ENCODE measurements around the gene COMMD9. TPM values are rescaled to one million over a fixed set of nuclear protein-coding genes. Genes with fewer than 3 reads are reported as not detected.

Gene COMMD9
- total and polyA plus RNA-seq, 2 experiments from 2014 or later = 22.4 to 44.1 TPM

DNA sequence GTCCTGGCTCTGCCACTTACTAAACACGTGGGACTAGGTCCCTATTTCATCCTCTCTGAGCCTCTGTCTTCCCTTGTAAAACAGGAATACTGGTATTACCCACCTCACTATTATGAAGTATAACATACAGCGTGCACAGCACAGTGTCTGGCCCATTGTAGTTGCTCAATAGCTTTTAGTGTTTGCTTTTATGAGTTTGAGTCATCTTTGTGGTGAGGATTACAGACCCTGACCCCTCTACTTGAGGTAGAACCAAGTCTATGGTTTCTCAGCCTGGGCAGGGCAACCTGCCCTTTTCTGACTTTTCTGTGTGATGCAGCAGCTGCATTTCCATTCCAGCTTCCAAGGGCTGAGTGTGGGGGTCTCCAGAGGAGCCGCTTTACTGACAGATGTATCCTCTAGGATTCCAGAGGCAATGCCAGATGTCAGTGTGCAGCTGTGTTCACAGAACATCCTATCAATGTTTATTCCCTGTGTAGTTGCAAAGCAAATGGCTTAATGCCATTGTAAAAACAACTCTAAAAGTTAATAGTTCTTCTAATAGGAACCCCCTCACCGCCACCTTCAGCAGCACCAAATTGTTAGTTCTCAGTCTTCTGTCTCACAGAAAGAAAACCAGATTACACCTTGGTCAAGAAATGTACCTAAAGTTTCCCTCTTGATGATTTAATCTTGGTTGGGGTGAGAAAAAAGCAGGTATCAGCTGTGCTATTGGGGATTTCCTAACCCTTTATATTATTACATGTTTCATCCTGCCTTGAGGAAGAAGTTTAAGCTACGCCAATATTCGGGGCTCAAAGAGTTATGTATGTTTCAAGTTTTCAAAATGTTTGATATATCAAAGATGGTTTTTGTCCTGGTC is 23.6 kb upstream of the COMMD9 start:
- no peaks in the 10 kb centered on the region for H4K20me1 ChIP-seq (replicated peaks; ENCODE audit: insufficient read depth)
- H3K4me1 Mint-ChIP-seq = peaks cover 15% of the 10 kb centered on the region
- H3K36me3 ChIP-seq (ENCODE audit: insufficient read depth) = no peaks in the 10 kb centered on the region
- H3K9me3 Mint-ChIP-seq = no peaks in the 10 kb centered on the region
- TF ChIP-seq ZNF114 (CRISPR knock-in tag; IDR thresholded peaks at IDR 0.05) = no peak
- TF ChIP-seq EZH2phosphoT487 (IDR thresholded peaks at IDR 0.05; ENCODE audit: unreplicated experiment) = no peak
- no peak overlapping the region for H3K27ac Mint-ChIP-seq
- no peak overlapping the region for H3K4me2 ChIP-seq
- ATAC-seq (no peak), DNase-seq (ENCODE audit: low spot score) (no peak)
- no peaks in the 10 kb centered on the region for H3K27me3 ChIP-seq (ENCODE audit: insufficient read depth)
- H3F3A ChIP-seq (replicated peaks; ENCODE audit: low read depth) = no peaks in the 10 kb centered on the region
- peaks cover 2% of the 10 kb centered on the region for H3K27me3 Mint-ChIP-seq (ENCODE audit: insufficient read depth, low read depth, poor library complexity)
- peaks cover 5% of the 10 kb centered on the region for H3K4me1 ChIP-seq (ENCODE audit: insufficient read depth)
- no peaks in the 10 kb centered on the region for H3K79me2 ChIP-seq (replicated peaks; ENCODE audit: insufficient read depth)
- H3K36me3 Mint-ChIP-seq (ENCODE audit: low read depth) = no peaks in the 10 kb centered on the region
- peaks cover 6% of the 10 kb centered on the region; the same call in 1 of the 2 replicates for H3K9me2 ChIP-seq (ENCODE audit: insufficient read depth)
- no peak overlapping the region for H2AFZ ChIP-seq
- H3K27ac ChIP-seq (ENCODE audit: low read depth) = no peak overlapping the region
- no peak overlapping the region for H3K4me3 ChIP-seq
- H3K4me3 Mint-ChIP-seq = no peak overlapping the region

GRCh38 chr11:36311926-36312595 is 22.8 kb upstream of the COMMD9 start:
- H3K27ac ChIP-seq (ENCODE audit: low read depth) = no peak overlapping the region
- H3K4me2 ChIP-seq = no peak overlapping the region
- H3K27me3 Mint-ChIP-seq (ENCODE audit: insufficient read depth, low read depth, poor library complexity) = peaks cover 2% of the 10 kb centered on the region
- H3K27me3 ChIP-seq (ENCODE audit: insufficient read depth) = no peaks in the 10 kb centered on the region
- no peak overlapping the region for H3K27ac Mint-ChIP-seq
- H3K4me1 ChIP-seq (ENCODE audit: insufficient read depth) = peaks cover 5% of the 10 kb centered on the region
- H3K4me1 Mint-ChIP-seq = peaks cover 13% of the 10 kb centered on the region
- no peaks in the 10 kb centered on the region for H3K36me3 ChIP-seq (ENCODE audit: insufficient read depth)
- no peak for ATAC-seq
- no peak overlapping the region for H3K4me3 ChIP-seq
- H3K4me3 Mint-ChIP-seq = no peak overlapping the region
- no peaks in the 10 kb centered on the region for H3K36me3 Mint-ChIP-seq (ENCODE audit: low read depth)
- H3K9me2 ChIP-seq (ENCODE audit: insufficient read depth) = peaks cover 1% of the 10 kb centered on the region; the same call in 1 of the 2 replicates
- no peaks in the 10 kb centered on the region for H3F3A ChIP-seq (replicated peaks; ENCODE audit: low read depth)
- DNase-seq (ENCODE audit: low spot score) = no peak
- no peaks in the 10 kb centered on the region for H3K79me2 ChIP-seq (replicated peaks; ENCODE audit: insufficient read depth)
- H4K20me1 ChIP-seq (replicated peaks; ENCODE audit: insufficient read depth) = no peaks in the 10 kb centered on the region
- H2AFZ ChIP-seq = no peak overlapping the region
- no peaks in the 10 kb centered on the region for H3K9me3 Mint-ChIP-seq
- TF ChIP-seq ZNF462 (CRISPR knock-in tag; IDR thresholded peaks at IDR 0.05) = no peak
- TF ChIP-seq ZNF114 (CRISPR knock-in tag; IDR thresholded peaks at IDR 0.05) = no peak
- TF ChIP-seq STAT1 (IDR thresholded peaks at IDR 0.05; ENCODE audit: unreplicated experiment) = no peak
- TF ChIP-seq EZH2phosphoT487 (IDR thresholded peaks at IDR 0.05; ENCODE audit: unreplicated experiment) = no peak
- TF ChIP-seq, protein P1, sequence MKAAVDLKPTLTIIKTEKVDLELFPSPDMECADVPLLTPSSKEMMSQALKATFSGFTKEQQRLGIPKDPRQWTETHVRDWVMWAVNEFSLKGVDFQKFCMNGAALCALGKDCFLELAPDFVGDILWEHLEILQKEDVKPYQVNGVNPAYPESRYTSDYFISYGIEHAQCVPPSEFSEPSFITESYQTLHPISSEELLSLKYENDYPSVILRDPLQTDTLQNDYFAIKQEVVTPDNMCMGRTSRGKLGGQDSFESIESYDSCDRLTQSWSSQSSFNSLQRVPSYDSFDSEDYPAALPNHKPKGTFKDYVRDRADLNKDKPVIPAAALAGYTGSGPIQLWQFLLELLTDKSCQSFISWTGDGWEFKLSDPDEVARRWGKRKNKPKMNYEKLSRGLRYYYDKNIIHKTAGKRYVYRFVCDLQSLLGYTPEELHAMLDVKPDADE (IDR thresholded peaks at IDR 0.05) = no peak
- TF ChIP-seq JUNB (IDR thresholded peaks at IDR 0.05; ENCODE audit: unreplicated experiment) = no peak
- TF ChIP-seq, protein P2, sequence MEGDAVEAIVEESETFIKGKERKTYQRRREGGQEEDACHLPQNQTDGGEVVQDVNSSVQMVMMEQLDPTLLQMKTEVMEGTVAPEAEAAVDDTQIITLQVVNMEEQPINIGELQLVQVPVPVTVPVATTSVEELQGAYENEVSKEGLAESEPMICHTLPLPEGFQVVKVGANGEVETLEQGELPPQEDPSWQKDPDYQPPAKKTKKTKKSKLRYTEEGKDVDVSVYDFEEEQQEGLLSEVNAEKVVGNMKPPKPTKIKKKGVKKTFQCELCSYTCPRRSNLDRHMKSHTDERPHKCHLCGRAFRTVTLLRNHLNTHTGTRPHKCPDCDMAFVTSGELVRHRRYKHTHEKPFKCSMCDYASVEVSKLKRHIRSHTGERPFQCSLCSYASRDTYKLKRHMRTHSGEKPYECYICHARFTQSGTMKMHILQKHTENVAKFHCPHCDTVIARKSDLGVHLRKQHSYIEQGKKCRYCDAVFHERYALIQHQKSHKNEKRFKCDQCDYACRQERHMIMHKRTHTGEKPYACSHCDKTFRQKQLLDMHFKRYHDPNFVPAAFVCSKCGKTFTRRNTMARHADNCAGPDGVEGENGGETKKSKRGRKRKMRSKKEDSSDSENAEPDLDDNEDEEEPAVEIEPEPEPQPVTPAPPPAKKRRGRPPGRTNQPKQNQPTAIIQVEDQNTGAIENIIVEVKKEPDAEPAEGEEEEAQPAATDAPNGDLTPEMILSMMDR (conservative IDR thresholded peaks at IDR 0.05; ENCODE audit: low read depth in 2 of 2) = no peak
- TF ChIP-seq NANOG (IDR thresholded peaks at IDR 0.05; ENCODE audit: borderline replicate concordance) = no peak
- TF ChIP-seq CREB1 (CRISPR knock-in tag; IDR thresholded peaks at IDR 0.05; ENCODE audit: low read depth) = no peak
- no peak for TF ChIP-seq POLR2AphosphoS5 (IDR thresholded peaks at IDR 0.05; ENCODE audit: low read depth)
- TF ChIP-seq ZNF331 (CRISPR knock-in tag; IDR thresholded peaks at IDR 0.05; ENCODE audit: low read depth) = no peak

All from GM23338 (cell line).